ENCODE results near the gene FGFR2.
"Not testable (repeated sequence)": the region's sequence is repeated elsewhere in the genome, so short reads cannot be mapped to it uniquely, and the experiment has no call there.

Gene FGFR2

GRCh38 chr10:121520526-121520925 lies 77.7 kb downstream of the FGFR2 start:
- not testable (repeated sequence) for DNase-seq

DNA sequence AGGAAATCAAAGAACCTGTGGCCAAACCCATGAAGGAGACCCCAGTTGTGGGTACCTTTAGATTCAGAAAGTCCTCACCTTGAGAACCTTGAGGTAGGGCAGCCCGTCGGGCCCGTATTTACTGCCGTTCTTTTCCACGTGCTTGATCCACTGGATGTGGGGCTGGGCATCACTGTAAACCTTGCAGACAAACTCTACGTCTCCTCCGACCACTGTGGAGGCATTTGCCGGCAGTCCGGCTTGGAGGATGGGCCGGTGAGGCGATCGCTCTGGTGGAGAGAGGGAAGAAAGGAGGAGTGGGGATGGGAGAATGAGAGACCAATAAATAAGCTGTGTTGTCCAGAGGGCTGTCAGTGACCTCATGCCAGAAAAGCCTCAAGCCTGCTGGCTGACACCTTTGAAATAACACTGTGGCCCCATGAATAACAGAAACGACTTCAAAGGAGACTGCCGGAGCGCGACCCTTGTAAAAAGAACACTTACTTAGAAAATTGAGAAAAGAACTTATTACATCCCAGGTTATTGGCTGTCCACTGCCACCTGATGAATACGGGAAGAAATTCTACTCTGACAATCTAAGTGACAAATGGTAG lies 78.2 kb downstream of the FGFR2 start:
- DNase-seq: no peak

DNA sequence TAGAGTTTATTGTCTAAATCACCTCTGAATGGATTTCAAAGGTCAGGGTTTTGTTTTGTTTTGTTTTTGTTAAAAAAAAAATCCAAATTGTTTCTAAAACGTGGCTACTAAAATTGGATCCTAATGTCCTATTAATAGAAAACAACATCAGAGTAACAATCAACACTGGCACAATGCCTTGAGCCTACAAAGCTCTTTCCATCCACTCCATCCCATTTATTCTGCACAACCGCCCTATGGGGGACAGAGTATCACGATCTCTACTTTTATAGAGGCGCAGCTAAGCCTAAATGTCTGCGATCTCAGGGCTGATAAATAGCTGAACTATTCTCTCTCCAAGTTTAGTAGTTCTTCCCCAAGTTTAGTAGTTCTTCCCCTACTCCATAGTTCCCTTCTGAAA lies 78.8 kb downstream of the FGFR2 start:
- no peak for DNase-seq

DNA sequence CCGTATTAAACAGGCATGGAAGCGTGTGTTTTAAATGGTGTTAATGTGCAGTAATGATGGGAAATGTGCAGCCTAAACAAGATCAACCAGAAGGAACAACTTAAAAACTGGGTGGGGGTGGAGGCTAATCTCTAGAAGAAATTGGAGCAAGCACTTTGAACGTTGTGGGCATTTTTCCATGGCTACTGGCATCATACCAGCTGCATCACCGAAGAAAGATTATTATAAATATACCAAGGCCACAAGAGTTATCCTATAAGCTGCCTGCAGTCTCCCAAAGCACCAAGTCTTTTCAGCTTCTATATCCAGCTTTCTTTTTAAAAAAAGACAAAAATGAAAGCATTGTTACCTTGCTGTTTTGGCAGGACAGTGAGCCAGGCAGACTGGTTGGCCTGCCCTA lies 79.9 kb downstream of the FGFR2 start:
- no peak for DNase-seq

GRCh38 chr10:121516093-121516865 lies 82.0 kb downstream of the FGFR2 start:
- no peak for DNase-seq

DNA sequence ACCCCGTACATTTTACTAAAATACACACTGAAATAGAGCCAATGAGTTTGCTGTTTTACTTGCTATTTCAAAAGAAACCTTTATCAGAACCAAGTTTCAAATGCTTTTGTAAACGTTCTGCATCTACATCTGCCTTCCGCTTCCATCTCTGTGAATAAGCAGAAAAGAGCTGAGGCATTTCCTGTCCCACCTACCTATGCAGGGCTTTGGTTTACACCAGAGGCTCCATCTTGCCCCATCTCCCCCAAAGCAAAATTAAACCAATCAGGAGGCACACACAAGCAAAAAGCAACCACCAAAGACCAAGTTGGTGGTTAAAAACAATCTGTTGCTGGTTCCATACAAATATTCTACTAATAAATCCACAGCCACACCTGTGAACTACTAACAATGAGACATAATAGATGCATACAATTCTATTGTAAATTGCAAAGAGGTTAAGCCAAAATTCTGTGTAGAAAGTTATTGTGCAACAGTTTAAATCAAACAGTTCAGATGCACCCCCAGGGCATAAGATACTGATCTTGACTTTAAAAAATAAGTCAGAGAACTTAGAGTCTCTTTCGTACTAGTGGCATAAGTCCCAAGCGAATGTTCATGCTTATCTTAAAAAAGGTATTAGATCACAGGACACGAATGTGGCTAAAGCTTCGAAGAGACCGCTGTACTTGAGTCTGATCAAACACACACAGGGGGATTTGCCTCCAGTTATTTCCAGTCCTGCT lies 83.9 kb downstream of the FGFR2 start:
- no peak for DNase-seq

DNA sequence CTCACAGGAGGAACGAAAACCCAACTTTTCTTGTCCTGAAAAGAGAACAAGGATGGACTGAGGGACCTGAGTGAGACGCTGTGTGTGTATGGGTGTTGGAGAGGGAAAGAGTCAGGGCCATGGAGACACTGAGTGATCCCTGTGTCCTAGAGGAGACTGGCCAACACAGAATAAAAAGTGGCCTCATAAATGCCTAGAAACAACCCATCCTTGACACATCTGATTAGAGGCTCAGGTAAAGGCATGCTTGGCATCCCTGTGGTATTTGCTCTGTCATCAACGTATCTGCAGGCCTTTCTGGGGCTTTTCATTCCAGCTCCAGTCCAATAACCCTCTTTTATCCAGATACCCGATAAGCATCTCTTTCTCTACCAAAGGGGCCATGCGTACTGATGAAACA lies 86.3 kb downstream of the FGFR2 start:
- no peak for DNase-seq

- no peak for DNase-seq
These were observed 86.8 kb downstream of the FGFR2 start for GRCh38 chr10:121511460-121511859.

- no peak for DNase-seq
These were observed 88.0 kb downstream of the FGFR2 start for GRCh38 chr10:121510201-121510771.

DNA sequence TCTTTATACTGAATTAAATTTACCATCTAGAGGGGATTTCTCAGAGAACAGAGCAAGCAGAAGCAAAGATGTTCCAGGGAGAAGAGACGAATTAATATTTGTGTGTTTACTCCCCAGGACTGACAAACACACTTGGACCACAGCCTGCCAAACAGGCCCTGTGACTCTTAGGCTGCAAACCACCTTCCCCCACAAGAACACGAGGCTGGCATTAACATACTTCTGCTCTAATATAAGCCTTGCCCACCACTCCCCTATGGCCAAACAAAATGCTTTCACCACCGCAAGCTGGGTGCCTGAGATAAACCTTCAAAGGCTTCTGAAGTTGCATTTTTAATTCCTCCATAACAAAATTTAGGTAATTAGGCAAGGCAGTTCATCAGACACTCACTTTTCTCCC lies 88.4 kb downstream of the FGFR2 start:
- DNase-seq: no peak

DNA sequence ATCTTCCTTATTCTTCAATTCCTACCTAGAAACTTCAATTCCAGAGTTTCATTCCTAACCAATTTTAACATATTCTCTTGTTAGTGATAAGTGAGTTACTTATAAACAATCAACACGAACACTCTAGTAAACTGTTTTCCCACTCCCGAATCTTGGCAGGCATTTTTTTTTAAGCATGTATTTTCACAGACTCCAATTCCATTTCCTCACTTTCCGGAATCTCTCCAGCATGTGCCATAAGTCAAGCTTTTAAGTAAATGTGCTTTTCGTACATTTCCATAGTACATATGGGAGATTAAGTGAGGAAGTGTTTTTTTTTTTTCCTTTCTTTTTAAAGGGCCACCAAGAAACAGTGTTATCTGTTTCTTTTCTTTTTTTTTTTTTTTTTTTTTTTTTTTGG lies 89.1 kb downstream of the FGFR2 start:
- DNase-seq: no peak

- no peak for DNase-seq
These were observed 94.6 kb downstream of the FGFR2 start for GRCh38 chr10:121503587-121504051.

GRCh38 chr10:121501796-121502195 lies 96.4 kb downstream of the FGFR2 start:
- DNase-seq: no peak

DNA sequence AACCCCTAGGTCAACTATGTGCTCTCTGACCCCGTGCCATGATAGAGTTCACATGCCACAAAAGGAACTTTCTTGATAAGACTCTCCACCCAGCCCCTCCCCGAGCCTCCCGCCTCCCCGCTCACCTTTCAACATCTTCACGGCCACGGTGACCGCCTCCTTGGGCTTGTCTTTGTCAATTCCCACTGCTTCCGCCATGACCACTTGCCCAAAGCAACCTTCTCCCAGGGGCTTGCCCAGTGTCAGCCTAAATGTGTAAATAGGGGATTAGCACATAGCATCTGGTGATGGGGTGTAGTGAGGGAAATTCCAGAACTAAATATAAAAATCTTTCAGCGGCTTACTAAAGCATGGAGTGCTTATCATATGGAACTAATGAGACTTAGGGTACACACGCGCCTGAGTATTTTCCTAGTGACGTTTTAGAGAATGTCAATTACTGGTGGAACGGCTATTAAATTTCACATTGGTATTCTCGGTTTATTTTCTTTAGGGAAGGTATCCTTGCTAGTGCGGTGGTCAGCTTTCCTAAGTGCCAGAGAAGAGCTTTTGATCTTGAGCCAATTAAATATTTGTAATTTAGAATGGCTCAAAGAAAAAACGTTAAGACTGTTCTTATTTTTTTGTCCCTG lies 97.4 kb downstream of the FGFR2 start:
- no peak for DNase-seq

DNA sequence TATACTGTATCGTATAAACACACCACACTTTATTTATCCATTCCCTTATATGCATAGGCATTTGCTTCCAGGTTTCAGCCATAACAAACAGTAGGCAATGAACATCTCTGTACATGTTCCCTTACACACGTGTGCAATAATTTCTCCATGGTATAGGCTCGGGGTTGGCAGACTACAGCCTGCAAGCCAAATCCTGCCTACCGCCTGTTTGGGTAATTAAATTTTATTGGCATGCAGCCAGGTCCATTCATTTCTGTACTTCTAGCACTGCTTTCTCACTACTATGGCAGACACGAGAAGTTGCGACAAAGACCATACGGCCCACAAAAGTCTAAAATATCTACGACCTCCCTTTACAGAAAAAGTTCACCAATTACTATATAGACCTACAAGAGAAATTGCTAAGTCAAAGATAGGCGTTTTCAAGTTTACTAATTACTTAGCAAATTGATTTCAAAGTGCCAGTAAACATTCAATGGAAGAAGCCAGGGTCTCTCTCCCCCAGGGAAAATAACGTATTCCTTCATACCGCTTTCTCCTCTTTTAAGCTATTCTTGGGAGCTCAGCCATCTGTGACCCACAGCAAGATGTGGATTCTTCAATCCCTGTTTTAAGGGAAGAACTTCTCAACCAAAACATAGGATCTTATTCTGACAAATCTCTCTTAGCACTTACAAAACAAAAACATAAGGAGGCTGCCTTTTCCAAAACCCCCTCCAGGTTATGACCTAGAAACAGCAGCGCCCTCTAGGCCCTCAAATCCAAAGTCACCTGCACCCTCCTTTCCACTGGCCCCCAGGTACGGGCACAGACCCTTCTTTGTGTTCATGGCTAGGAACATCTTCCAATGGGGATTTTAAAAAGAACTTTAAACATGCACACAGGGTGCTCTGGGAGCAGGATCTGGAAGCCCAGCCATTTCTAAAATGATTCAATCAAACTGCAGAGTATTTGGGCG lies 100.5 kb downstream of the FGFR2 start:
- DNase-seq: peak; percentile 30

GRCh38 chr10:121495719-121496118 lies 102.5 kb downstream of the FGFR2 start:
- DNase-seq: no peak

DNA sequence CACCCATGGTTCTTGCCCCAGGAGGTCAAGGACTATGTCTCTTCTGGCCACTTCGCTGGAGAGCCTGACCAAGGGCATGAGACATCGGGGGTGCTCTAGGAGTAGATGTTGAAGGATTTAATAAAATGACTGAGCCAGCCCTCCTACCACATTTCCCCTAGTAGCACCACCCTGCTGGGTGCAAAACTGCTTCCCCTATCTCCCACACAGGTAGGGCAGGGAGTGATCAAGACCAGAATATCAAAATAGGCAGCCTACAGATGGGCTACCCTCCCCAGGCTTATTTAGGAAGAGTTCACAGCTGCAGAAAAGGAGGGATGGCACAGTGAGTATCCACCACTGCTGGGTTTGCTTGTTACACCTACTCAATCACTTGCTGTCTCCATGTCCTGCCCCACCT lies 103.9 kb downstream of the FGFR2 start:
- no peak for DNase-seq

- no peak for DNase-seq
These were observed 104.7 kb downstream of the FGFR2 start for GRCh38 chr10:121493521-121493920.

GRCh38 chr10:121490871-121491519 lies 107.2 kb downstream of the FGFR2 start:
- DNase-seq: no peak

- DNase-seq: no peak
These were observed 112.7 kb downstream of the FGFR2 start for GRCh38 chr10:121485436-121486139.

- no peak for DNase-seq
These were observed 113.4 kb downstream of the FGFR2 start for GRCh38 chr10:121484816-121485215.
